ENCODE measurements around the gene ORM1. TPM values are rescaled to one million over a fixed set of nuclear protein-coding genes. Genes with fewer than 3 reads are reported as not detected.

The ORM1 gene
- total and polyA plus RNA-seq, 8 donors = 3.0 to 87.0 (median 5.9) TPM

DNA sequence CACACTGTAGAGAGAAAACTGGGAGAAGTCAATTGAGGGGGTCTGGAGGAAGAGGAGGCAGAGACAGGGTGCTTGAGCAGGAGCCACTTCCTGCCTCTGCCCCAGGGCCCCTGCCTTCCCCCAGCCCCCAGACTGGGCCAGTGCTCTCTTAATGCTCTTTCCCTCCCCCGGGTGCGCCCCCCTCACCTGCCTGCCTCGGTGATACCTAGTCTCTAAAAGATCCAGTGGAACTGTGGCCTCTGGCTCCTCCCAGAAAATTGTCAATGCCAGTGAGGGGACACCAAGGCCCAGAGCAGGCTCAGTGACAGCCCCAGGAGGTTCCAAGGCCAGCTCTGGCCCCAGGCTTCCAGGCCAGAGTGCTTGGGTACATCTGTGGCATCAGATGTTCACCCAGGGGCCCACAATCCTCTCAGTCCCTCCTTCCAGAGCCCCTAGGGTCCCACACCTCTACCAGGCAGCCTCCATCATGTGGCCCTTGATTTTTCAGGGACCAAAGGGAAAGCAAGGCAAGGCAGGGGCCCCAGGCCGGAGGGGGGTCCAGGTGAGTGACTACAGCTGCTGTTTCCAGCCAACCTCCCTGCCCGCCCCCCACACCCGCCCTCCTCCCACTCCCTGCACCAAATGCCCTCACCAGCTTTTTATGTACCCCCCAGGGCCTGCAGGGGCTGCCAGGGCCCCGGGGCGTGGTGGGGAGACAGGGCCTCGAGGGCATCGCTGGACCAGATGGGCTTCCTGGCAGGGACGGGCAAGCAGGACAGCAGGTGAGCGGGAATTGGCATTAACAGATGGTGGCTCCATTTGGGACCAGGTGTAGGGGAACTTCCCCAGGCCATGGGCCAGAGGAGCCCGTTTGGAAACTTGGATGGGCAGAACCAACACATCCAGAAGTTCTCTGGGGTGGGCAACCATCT, 33.1 kb upstream of the ORM1 start:
- TF ChIP-seq, protein P1, sequence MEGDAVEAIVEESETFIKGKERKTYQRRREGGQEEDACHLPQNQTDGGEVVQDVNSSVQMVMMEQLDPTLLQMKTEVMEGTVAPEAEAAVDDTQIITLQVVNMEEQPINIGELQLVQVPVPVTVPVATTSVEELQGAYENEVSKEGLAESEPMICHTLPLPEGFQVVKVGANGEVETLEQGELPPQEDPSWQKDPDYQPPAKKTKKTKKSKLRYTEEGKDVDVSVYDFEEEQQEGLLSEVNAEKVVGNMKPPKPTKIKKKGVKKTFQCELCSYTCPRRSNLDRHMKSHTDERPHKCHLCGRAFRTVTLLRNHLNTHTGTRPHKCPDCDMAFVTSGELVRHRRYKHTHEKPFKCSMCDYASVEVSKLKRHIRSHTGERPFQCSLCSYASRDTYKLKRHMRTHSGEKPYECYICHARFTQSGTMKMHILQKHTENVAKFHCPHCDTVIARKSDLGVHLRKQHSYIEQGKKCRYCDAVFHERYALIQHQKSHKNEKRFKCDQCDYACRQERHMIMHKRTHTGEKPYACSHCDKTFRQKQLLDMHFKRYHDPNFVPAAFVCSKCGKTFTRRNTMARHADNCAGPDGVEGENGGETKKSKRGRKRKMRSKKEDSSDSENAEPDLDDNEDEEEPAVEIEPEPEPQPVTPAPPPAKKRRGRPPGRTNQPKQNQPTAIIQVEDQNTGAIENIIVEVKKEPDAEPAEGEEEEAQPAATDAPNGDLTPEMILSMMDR (IDR thresholded peaks at IDR 0.05) = no peak
- Histone ChIP-seq H3K4me1 (no peaks in the 10 kb centered on the region), H3K27me3 (peaks cover 0 to 17% of the 10 kb centered on the region in 2 donors), H3K36me3 (peaks cover 3 to 8% of the 10 kb centered on the region in 2 donors), H3K27ac (no peak overlapping the region), H3K4me3 (no peak overlapping the region), H3K9me3 (peaks cover 0 to 5% of the 10 kb centered on the region in 2 donors)
- ATAC-seq (no peak), DNase-seq (peak in 2 of 4 donors; percentile 25 to 69)
- intact Hi-C loops (cut with DNase I) = loop anchor here in 1 of 2 donors (5.0 to 10.0 kb wide), 2 partner anchors 135 to 183 kb away; partner anchors contain the start of gene COL27A1

GRCh38 chr9:114290561-114290986, 32.3 kb upstream of the ORM1 start:
- DNase-seq = peak in 2 of 4 donors; percentile 28 to 42
- H3K4me3 ChIP-seq = no peak overlapping the region
- intact Hi-C loops (cut with DNase I) = loop anchor here in 1 of 2 donors (5.0 kb wide), 1 partner anchor 183 kb away; no protein-coding TSS in a partner anchor
- H3K27ac ChIP-seq = no peak overlapping the region
- H3K9me3 ChIP-seq = peaks cover 0 to 11% of the 10 kb centered on the region in 2 donors
- peak; percentile 15 for ATAC-seq
- H3K27me3 ChIP-seq = peaks cover 0 to 14% of the 10 kb centered on the region in 2 donors
- H3K4me1 ChIP-seq = no peaks in the 10 kb centered on the region
- peaks cover 3 to 7% of the 10 kb centered on the region in 2 donors for H3K36me3 ChIP-seq
- TF ChIP-seq, protein P1 (IDR thresholded peaks at IDR 0.05) = no peak

DNA sequence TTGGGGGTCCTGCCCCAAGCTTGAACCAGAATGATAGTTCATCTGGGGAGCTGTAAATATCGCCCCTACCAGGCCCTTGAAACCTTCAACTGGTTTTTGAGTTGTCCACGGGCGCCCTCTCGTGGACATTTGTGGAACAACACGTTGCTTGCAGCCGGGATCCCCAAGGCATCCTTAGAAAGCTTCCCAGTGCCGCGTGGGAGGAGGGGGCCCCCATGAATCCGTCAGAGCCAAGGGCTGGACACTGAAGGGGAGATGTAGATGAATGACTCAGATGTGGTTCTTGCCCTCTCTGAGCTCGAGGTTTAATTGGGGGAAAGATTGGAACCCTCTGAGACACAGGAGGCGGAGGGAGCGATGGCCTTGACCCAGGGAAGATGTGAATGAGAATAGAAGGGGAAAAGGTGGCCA, 31.8 kb upstream of the ORM1 start:
- H3K27ac ChIP-seq = no peak overlapping the region
- peaks cover 3 to 7% of the 10 kb centered on the region in 2 donors for H3K36me3 ChIP-seq
- H3K9me3 ChIP-seq = peaks cover 0 to 12% of the 10 kb centered on the region in 2 donors
- peaks cover 0 to 14% of the 10 kb centered on the region in 2 donors for H3K27me3 ChIP-seq
- no peak overlapping the region for H3K4me3 ChIP-seq
- TF ChIP-seq, protein P1 (IDR thresholded peaks at IDR 0.05) = peak; percentile 84 to 95
- DNase-seq = peak; percentile 65 to 89 (median 72)
- no peaks in the 10 kb centered on the region for H3K4me1 ChIP-seq
- ATAC-seq = peak; percentile 80
- intact Hi-C loops (cut with DNase I) = loop anchor here in 1 of 2 donors (5.0 kb wide), 1 partner anchor 184 kb away; no protein-coding TSS in a partner anchor

DNA sequence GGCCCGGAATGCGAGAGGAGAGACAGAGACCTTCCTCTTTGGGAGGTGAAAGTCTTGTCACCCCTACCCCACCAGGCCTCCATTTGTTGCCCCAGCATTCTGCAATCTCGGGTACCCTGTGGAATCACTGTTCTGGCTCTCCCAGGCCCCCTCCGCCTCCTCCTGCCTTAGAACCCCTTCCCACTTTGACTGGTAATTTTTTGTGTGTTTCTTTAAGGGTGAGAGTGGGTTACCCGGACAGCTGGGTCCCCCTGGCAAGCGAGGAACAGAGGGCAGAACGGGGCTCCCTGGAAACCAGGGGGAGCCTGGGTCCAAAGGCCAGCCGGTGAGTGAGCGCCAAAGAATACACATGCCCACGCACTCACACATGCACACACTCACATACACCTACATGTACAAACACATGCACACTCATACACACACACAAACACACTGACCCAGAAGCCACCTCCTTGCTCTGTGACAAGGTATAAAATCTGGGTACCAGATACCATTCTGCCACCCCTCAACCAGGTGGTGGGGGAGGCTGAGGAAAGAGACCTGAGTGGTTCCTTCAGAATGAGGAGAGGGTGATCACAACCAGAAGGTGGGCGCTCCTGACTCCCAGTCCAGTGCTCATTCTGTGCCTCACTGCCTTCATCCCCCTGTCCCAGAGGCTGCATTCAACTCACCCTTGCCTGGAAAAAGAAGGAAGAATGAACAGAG, 30.9 kb upstream of the ORM1 start:
- Histone ChIP-seq H3K36me3 (peaks cover 3 to 7% of the 10 kb centered on the region in 2 donors), H3K27ac (no peak overlapping the region), H3K27me3 (peaks cover 0 to 14% of the 10 kb centered on the region in 2 donors), H3K9me3 (peaks cover 0 to 14% of the 10 kb centered on the region in 2 donors), H3K4me1 (no peaks in the 10 kb centered on the region), H3K4me3 (no peak overlapping the region)
- intact Hi-C loops (cut with DNase I) = loop anchor here in 1 of 2 donors (5.0 kb wide), 1 partner anchor 185 kb away; no protein-coding TSS in a partner anchor
- TF ChIP-seq, protein P1 (IDR thresholded peaks at IDR 0.05) = no peak
- peak in 1 of 4 donors; percentile 10 for DNase-seq
- ATAC-seq = no peak

Data from left lung (tissue), 10 donors.